Neural cell (in vitro differentiated cells): ENCODE measurements around the gene SHB. TPM values are rescaled to one million over a fixed set of nuclear protein-coding genes. Genes with fewer than 3 reads are reported as not detected.

Experiments
- H2AFZ ChIP-seq: fragments of 200-600, 300-800 bp; sonication (generic), shearing (Covaris generic); 2 replicates; pipeline ENCODE4 v1.6.0; 2014; ENCODE audit warnings: low read depth, mild to moderate bottlenecking, antibody characterized with exemption, low read length, moderate library complexity
- H3F3A ChIP-seq: fragments of 200-600 bp; shearing (Covaris generic); 2 replicates; pipeline ENCODE4 v1.6.1; 2016; ENCODE audit warnings: mild to moderate bottlenecking, moderate library complexity, mixed read lengths, antibody characterized with exemption, low read length; ENCODE audit not compliant: insufficient read depth, poor library complexity, severe bottlenecking
- H3K27ac ChIP-seq: fragments of 200-600, 300-800 bp; sonication (generic), shearing (Covaris generic); 2 replicates; pipeline ENCODE4 v1.5.1; 2014; ENCODE audit warnings: mild to moderate bottlenecking, low read length, moderate library complexity
- H3K27me3 ChIP-seq: fragments of 300-800, 200-600 bp; sonication (generic), shearing (Covaris generic); 2 replicates; pipeline ENCODE4 v1.6.0; 2014; ENCODE audit warnings: mild to moderate bottlenecking, low read depth, low read length, moderate library complexity; ENCODE audit not compliant: insufficient read depth
- H3K36me3 ChIP-seq: fragments of 300-800, 200-600 bp; sonication (generic), shearing (Covaris generic); 2 replicates; pipeline ENCODE4 v1.5.1; 2014; ENCODE audit warnings: mild to moderate bottlenecking, antibody characterized with exemption, low read length, moderate library complexity; ENCODE audit not compliant: insufficient read depth
- H3K4me2 ChIP-seq: fragments of 300-800, 200-600 bp; sonication (generic), shearing (Covaris generic); 2 replicates; pipeline ENCODE4 v1.6.0; 2014; ENCODE audit warnings: mild to moderate bottlenecking, low read length
- H3K4me3 ChIP-seq: fragments of 300-800, 200-600 bp; sonication (generic), shearing (Covaris generic); 2 replicates; pipeline ENCODE4 v1.5.1; 2014; ENCODE audit warnings: mild to moderate bottlenecking, low read length, moderate library complexity
- H3K79me2 ChIP-seq: fragments of 200-600 bp; shearing (Covaris generic); replicated peaks from 2 replicates; pipeline ENCODE4 v1.6.0; 2014; ENCODE audit warnings: mild to moderate bottlenecking, low read length, moderate library complexity; ENCODE audit not compliant: insufficient read depth
- H3K9ac ChIP-seq: fragments of 300-800, 200-600 bp; sonication (generic), shearing (Covaris generic); 2 replicates; pipeline ENCODE4 v1.6.1; 2016; ENCODE audit warnings: mild to moderate bottlenecking, low read length, mixed read lengths
- H3K9me2 ChIP-seq: fragments of 200-600 bp; shearing (Covaris generic); 2 replicates; pipeline ENCODE4 v1.6.1; 2016; ENCODE audit warnings: mild to moderate bottlenecking, low read length, mixed read lengths; ENCODE audit not compliant: insufficient read depth
- H3K9me3 ChIP-seq: fragments of 200-600, 300-800 bp; sonication (generic), shearing (Covaris generic); 2 replicates; pipeline ENCODE4 v1.6.1; 2016; ENCODE audit warnings: mild to moderate bottlenecking, mixed run types, low read length, moderate library complexity, mixed read lengths
- H4K20me1 ChIP-seq: fragments of 200-600 bp; shearing (Covaris generic); 2 replicates; pipeline ENCODE4 v1.6.1; 2016; ENCODE audit warnings: mild to moderate bottlenecking, mixed run types; ENCODE audit not compliant: insufficient read depth
- CTCF ChIP-seq: fragments of 450-650 bp; IDR thresholded peaks from 2 replicates; pipeline ENCODE4 v1.5.1; 2014; ENCODE audit warnings: antibody characterized with exemption, mild to moderate bottlenecking, moderate library complexity; ENCODE audit not compliant: poor library complexity, severe bottlenecking
- EP300 ChIP-seq: fragments of 450-650 bp; conservative IDR thresholded peaks from 2 replicates; pipeline ENCODE4 v1.6.1; 2014; ENCODE audit warnings: antibody characterized with exemption, mild to moderate bottlenecking, moderate library complexity; ENCODE audit not compliant: poor library complexity, severe bottlenecking
- EZH2 ChIP-seq: fragments of 200-600, 300-800 bp; shearing (Covaris generic), sonication (generic); IDR thresholded peaks from 2 replicates; pipeline ENCODE4 v1.6.1; 2014; ENCODE audit warnings: antibody characterized with exemption, low read length, borderline replicate concordance, mild to moderate bottlenecking; ENCODE audit not compliant: insufficient read depth, poor library complexity, severe bottlenecking
- MXI1 ChIP-seq: fragments of 450-650 bp; conservative IDR thresholded peaks from 2 replicates; pipeline ENCODE4 v1.6.1; 2014; ENCODE audit warnings: antibody characterized with exemption, mild to moderate bottlenecking; ENCODE audit not compliant: poor library complexity, severe bottlenecking
- POLR2AphosphoS5 ChIP-seq: IDR thresholded peaks from 2 replicates; pipeline ENCODE4 v1.6.1; 2012
- RAD21 ChIP-seq: fragments of 450-650 bp; conservative IDR thresholded peaks from 2 replicates; pipeline ENCODE4 v1.6.1; 2014; ENCODE audit warnings: antibody characterized with exemption, mild to moderate bottlenecking, moderate library complexity
- REST ChIP-seq: IDR thresholded peaks from 2 replicates; pipeline ENCODE4 v1.6.1; 2012; ENCODE audit warnings: borderline replicate concordance
- SMC3 ChIP-seq: fragments of 450-650 bp; conservative IDR thresholded peaks from 2 replicates; pipeline ENCODE4 v1.6.1; 2014; ENCODE audit warnings: antibody characterized with exemption, mild to moderate bottlenecking, moderate library complexity; ENCODE audit not compliant: poor library complexity
- TAF1 ChIP-seq: IDR thresholded peaks from 2 replicates; pipeline ENCODE4 v1.6.1; 2012; ENCODE audit warnings: low read depth
- polyA plus RNA-seq: library from polyadenylated mRNA; depleted of rRNA; stranded (reverse); fragments of >200 nt; gene quantifications from 2 replicates; pipeline ENCODE4 v1.2.3, GENCODE V29; 2014

SHB gene
- polyA plus RNA-seq, 1 donor from 2014 or later = 17.5 TPM

- Histone ChIP-seq H3K9me2 (no peaks in the 10 kb centered on the region), H3K27me3 (no peaks in the 10 kb centered on the region), H3K27ac (no peak overlapping the region), H3K79me2 (no peaks in the 10 kb centered on the region), H3K4me2 (no peak overlapping the region), H3K36me3 (no peaks in the 10 kb centered on the region), H4K20me1 (no peaks in the 10 kb centered on the region), H3K4me3 (no peak overlapping the region), H3F3A (no peaks in the 10 kb centered on the region), H3K9ac (no peak overlapping the region), H2AFZ (no peak overlapping the region), H3K9me3 (no peaks in the 10 kb centered on the region)
- TF ChIP-seq REST = no peak
- no peak for TF ChIP-seq EZH2
- no peak for TF ChIP-seq CTCF
- no peak for TF ChIP-seq EP300
- TF ChIP-seq RAD21 = no peak
- TF ChIP-seq TAF1 = no peak
- no peak for TF ChIP-seq MXI1
- TF ChIP-seq POLR2AphosphoS5 = no peak
- TF ChIP-seq SMC3 = no peak
These were observed 124.8 kb downstream of the SHB start for GRCh38 chr9:37944266-37944650.

- Histone ChIP-seq H3K27ac (no peak overlapping the region), H3K4me2 (no peak overlapping the region), H3K9me2 (no peaks in the 10 kb centered on the region), H4K20me1 (no peaks in the 10 kb centered on the region), H3K27me3 (no peaks in the 10 kb centered on the region), H3K9me3 (no peaks in the 10 kb centered on the region), H3K9ac (no peak overlapping the region), H2AFZ (no peak overlapping the region), H3K36me3 (no peaks in the 10 kb centered on the region), H3K4me3 (no peak overlapping the region), H3K79me2 (no peaks in the 10 kb centered on the region), H3F3A (no peaks in the 10 kb centered on the region)
- TF ChIP-seq CTCF (no peak), SMC3 (no peak), EP300 (no peak), EZH2 (no peak), RAD21 (no peak), POLR2AphosphoS5 (no peak), REST (no peak), MXI1 (no peak), TAF1 (no peak)
These were observed 125.4 kb downstream of the SHB start for GRCh38 chr9:37943345-37944265.
